Fibroblast of lung (primary cell): ENCODE measurements around the gene MSMB. TPM values are rescaled to one million over a fixed set of nuclear protein-coding genes. Genes with fewer than 3 reads are reported as not detected.

Experiments used
- DNase-seq, 2 donors: peaks; one replicate each; pipeline versions ENCODE4 v3.0.0 to v3.0.0-alpha.2; 2010; ENCODE audit warnings: low read depth in 2 of 2
- H2AFZ ChIP-seq: 2 replicates; pipeline ENCODE4 v1.5.1; 2012; ENCODE audit warnings: low read length, control low read depth, inconsistent platforms
- H3K27ac ChIP-seq: 2 replicates; pipeline ENCODE4 v1.5.1; 2011; ENCODE audit warnings: low read length, control low read depth; ENCODE audit not compliant: insufficient read depth
- H3K27me3 ChIP-seq: 2 replicates; pipeline ENCODE4 v1.5.1; 2011; ENCODE audit warnings: mild to moderate bottlenecking, low read length; ENCODE audit not compliant: control insufficient read depth, insufficient read depth
- H3K36me3 ChIP-seq: 2 replicates; pipeline ENCODE4 v1.5.1; 2011; ENCODE audit warnings: low read length; ENCODE audit not compliant: control insufficient read depth, insufficient read depth
- H3K4me1 ChIP-seq: 2 replicates; pipeline ENCODE4 v1.5.1; 2011; ENCODE audit warnings: low read length; ENCODE audit not compliant: control insufficient read depth, insufficient read depth; ENCODE audit errors: extremely low read depth
- H3K4me2 ChIP-seq: 2 replicates; pipeline ENCODE4 v1.5.1; 2011; ENCODE audit warnings: low read length, control low read depth; ENCODE audit not compliant: insufficient read depth; ENCODE audit errors: extremely low read depth
- H3K4me3 ChIP-seq, 4 experiments: fragments of 200-600 bp in 1 of 4; sonication (generic) in 1 of 4; replicated peaks in 1 of 4; 2 replicates each; pipeline ENCODE4 v1.5.1; 2011 to 2016; ENCODE audit warnings: low read length in 4 of 4, low read depth in 3 of 4, mild to moderate bottlenecking in 3 of 4, control low read depth in 2 of 4, inconsistent platforms in 1 of 4, mixed read lengths in 1 of 4; ENCODE audit not compliant: insufficient read depth in 1 of 4; ENCODE audit errors: control extremely low read depth in 1 of 4
- H3K79me2 ChIP-seq: 2 replicates; pipeline ENCODE4 v1.5.1; 2012; ENCODE audit warnings: mild to moderate bottlenecking, low read length, inconsistent platforms; ENCODE audit not compliant: control insufficient read depth, insufficient read depth
- H3K9ac ChIP-seq: 2 replicates; pipeline ENCODE4 v1.5.1; 2011; ENCODE audit warnings: mild to moderate bottlenecking, low read length, control low read depth; ENCODE audit not compliant: insufficient read depth
- H3K9me3 ChIP-seq: 2 replicates; pipeline ENCODE4 v1.5.1; 2012; ENCODE audit warnings: low read depth, low read length; ENCODE audit not compliant: control insufficient read depth, insufficient read depth
- H4K20me1 ChIP-seq: 2 replicates; pipeline ENCODE4 v1.5.1; 2011; ENCODE audit warnings: low read length; ENCODE audit not compliant: control insufficient read depth, insufficient read depth; ENCODE audit errors: extremely low read depth
- EZH2 ChIP-seq: IDR thresholded peaks from 2 replicates; pipeline ENCODE4 v1.5.1; 2012; ENCODE audit warnings: low read length, control low read depth, mild to moderate bottlenecking; ENCODE audit errors: missing control alignments
- polyA plus RNA-seq, 2 donors: library from polyadenylated mRNA; depleted of rRNA in 1 of 2; stranded (reverse) in 1 of 2; unstranded in 1 of 2; fragments of >200 nt; gene quantifications; 2 replicates each; pipeline ENCODE4 v1.2.1, GENCODE V29; 2011 to 2012; ENCODE audit warnings: missing spikeins in 1 of 2
- total RNA-seq: library from RNA; depleted of rRNA; stranded (reverse); fragments of >200 nt; gene quantifications from 2 replicates; pipeline ENCODE4 v1.2.1, GENCODE V29; 2014
- TF ChIP-seq, protein P1 (sequence below), 2 donors: IDR thresholded peaks in 1 of 2; conservative IDR thresholded peaks in 1 of 2; 1 replicate in 1 of 2; 2 replicates in 1 of 2; pipeline ENCODE4 v1.5.1; 2011 to 2012; ENCODE audit warnings: low read length in 2 of 2, control low read depth in 1 of 2, inconsistent platforms in 1 of 2, low read depth in 1 of 2, mild to moderate bottlenecking in 1 of 2

The MSMB gene
- total and polyA plus RNA-seq, 2 donors (not counting 1 experiment from before 2014, with no cell fraction given) = not detected

DNA sequence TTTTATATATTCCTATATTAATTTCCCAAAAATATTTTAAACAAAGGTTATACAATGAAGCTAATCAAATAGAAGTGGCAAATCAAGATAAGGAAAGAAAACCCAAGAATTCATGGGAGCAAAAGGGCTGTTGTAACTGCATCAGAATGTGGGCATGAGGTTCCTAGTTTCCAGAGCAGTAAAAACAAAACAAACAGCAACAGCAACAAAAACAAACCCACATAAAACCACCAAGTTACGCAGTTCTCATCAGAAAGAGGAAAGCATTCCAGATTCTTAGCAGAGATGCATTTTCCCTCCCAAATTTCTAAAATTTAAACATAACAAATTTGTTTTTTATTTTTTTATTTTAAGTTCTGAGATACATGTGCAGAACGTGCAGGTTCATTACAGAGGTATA lies 34.8 kb upstream of the MSMB start:
- no peaks in the 10 kb centered on the region for H3K4me1 ChIP-seq
- H3K79me2 ChIP-seq = no peaks in the 10 kb centered on the region
- DNase-seq = no peak
- no peak overlapping the region for H3K27ac ChIP-seq
- TF ChIP-seq EZH2 = no peak
- TF ChIP-seq, protein P1, sequence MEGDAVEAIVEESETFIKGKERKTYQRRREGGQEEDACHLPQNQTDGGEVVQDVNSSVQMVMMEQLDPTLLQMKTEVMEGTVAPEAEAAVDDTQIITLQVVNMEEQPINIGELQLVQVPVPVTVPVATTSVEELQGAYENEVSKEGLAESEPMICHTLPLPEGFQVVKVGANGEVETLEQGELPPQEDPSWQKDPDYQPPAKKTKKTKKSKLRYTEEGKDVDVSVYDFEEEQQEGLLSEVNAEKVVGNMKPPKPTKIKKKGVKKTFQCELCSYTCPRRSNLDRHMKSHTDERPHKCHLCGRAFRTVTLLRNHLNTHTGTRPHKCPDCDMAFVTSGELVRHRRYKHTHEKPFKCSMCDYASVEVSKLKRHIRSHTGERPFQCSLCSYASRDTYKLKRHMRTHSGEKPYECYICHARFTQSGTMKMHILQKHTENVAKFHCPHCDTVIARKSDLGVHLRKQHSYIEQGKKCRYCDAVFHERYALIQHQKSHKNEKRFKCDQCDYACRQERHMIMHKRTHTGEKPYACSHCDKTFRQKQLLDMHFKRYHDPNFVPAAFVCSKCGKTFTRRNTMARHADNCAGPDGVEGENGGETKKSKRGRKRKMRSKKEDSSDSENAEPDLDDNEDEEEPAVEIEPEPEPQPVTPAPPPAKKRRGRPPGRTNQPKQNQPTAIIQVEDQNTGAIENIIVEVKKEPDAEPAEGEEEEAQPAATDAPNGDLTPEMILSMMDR (conservative IDR thresholded peaks at IDR 0.05 in 1 of 2, IDR thresholded peaks at IDR 0.05 in 1 of 2; ENCODE audit: low read depth in 1 of 2, low read length in 2 of 2) = no peak
- no peak overlapping the region for H3K4me3 ChIP-seq
- H3K36me3 ChIP-seq = no peaks in the 10 kb centered on the region
- H2AFZ ChIP-seq = no peak overlapping the region
- no peaks in the 10 kb centered on the region for H4K20me1 ChIP-seq
- no peak overlapping the region for H3K9ac ChIP-seq
- no peak overlapping the region for H3K4me2 ChIP-seq
- H3K27me3 ChIP-seq = no peaks in the 10 kb centered on the region
- no peaks in the 10 kb centered on the region for H3K9me3 ChIP-seq

DNA sequence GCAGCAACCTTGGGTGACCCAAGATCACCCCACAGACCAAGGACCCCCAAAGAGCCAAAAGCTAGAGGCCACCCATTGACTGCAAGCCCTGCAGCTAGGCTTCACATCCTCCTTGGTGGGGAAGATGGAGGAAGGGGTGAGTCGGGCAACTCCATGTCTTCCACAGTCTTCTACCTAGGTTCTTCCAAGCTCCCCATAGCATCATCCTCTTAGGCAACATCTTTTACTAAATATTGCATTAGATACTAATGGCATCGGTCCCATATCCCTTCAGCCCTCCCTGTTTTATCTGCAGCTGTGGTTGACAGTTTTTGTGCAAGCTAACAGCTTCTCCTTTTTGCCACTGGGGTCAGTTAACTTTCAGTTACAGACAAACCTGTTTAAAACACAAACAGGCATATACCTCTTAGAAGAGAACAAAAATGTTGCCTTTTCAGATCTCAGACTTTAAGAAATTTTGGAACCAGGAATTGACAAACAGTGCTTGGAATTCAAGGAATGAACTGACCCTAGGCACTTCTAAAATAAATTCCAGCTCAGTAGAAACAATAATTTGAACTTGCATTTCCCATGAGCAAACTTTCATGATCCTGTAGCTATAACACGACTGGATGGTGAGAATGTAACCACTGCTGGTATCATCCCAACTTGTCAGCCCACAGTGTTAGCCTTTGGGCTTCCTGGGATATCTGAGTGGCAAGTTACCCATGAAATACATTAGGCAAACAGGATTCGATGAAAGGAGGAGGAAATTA lies 33.9 kb upstream of the MSMB start:
- H3K27ac ChIP-seq = no peak overlapping the region
- H3K4me3 ChIP-seq = no peak overlapping the region
- TF ChIP-seq, protein P1 (conservative IDR thresholded peaks at IDR 0.05 in 1 of 2, IDR thresholded peaks at IDR 0.05 in 1 of 2; ENCODE audit: low read depth in 1 of 2, low read length in 2 of 2) = no peak
- no peak for TF ChIP-seq EZH2
- H3K4me1 ChIP-seq = no peaks in the 10 kb centered on the region
- H3K79me2 ChIP-seq = no peaks in the 10 kb centered on the region
- H3K27me3 ChIP-seq = no peaks in the 10 kb centered on the region
- no peak overlapping the region for H3K4me2 ChIP-seq
- no peak overlapping the region for H3K9ac ChIP-seq
- no peaks in the 10 kb centered on the region for H3K9me3 ChIP-seq
- H4K20me1 ChIP-seq = no peaks in the 10 kb centered on the region
- H2AFZ ChIP-seq = no peak overlapping the region
- no peaks in the 10 kb centered on the region for H3K36me3 ChIP-seq
- no peak for DNase-seq

DNA sequence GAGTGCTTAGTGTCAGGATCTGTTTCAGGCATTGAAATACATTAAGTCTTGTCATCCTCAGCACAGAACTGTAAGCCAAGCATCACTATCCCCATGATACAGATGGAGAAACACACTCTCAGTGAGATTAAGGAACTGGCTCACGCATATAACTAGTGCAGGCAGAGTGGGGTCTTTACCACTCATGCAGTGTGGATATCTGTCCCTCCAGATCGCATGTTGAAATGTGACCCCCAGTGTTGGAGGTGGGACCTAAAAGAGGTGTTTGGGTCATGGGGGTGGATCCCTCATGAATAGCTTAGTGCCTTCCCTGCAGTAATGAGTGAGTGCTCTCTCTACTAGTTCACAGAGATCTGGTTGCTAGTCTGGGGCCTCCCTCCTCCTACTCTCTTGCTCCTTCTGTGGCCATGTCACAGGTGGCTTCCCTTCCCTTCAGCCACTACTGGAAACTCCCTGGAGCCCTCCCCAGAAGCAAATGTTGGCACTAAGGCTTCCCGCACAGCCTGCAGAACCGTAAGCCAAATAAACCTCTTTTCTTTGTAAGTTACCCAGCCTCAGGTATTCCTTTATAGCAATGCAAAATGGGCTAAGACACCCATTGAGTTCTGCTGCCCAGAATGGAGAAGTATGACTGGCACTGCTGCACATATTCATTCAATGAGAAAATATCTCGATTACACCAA lies 31.8 kb upstream of the MSMB start:
- Histone ChIP-seq H3K79me2 (no peaks in the 10 kb centered on the region), H3K27me3 (peaks cover 2% of the 10 kb centered on the region), H4K20me1 (no peaks in the 10 kb centered on the region), H3K9ac (no peak overlapping the region), H3K4me2 (no peak overlapping the region), H2AFZ (no peak overlapping the region), H3K9me3 (no peaks in the 10 kb centered on the region), H3K27ac (no peak overlapping the region), H3K4me3 (no peak overlapping the region), H3K4me1 (no peaks in the 10 kb centered on the region), H3K36me3 (no peaks in the 10 kb centered on the region)
- TF ChIP-seq, protein P1 (conservative IDR thresholded peaks at IDR 0.05 in 1 of 2, IDR thresholded peaks at IDR 0.05 in 1 of 2; ENCODE audit: low read depth in 1 of 2, low read length in 2 of 2) = no peak
- no peak for TF ChIP-seq EZH2
- no peak for DNase-seq
